HEK293 (cell line): ENCODE data around the gene BLOC1S3.

ENCODE experiments used
- CTCF ChIA-PET: fragments of 350-600 bp; formaldehyde crosslinking; extraction: SDS; loops from one replicate; lab custom pipeline; 2021; ENCODE audit warnings: antibody characterized with exemption; lab: Yijun Ruan, JAX
- POLR2A ChIA-PET: fragments of 300-600 bp; formaldehyde crosslinking; extraction: SDS; loops from one replicate; lab custom pipeline; 2020; ENCODE audit warnings: antibody characterized with exemption, inconsistent platforms; lab: Yijun Ruan, JAX
- H3K27ac ChIP-seq: fragments of 200-500 bp; sonication (Bioruptor generic); 2 replicates; pipeline ENCODE4 v1.5.1; 2014; ENCODE audit warnings: low read depth, low read length, control low read depth, inconsistent platforms; ENCODE audit errors: extremely low read depth
- H3K36me3 ChIP-seq, 2 experiments: fragments of 200-500 bp in 1 of 2; sonication (Bioruptor generic) in 1 of 2; 1 replicate in 1 of 2; 2 replicates in 1 of 2; pipeline ENCODE4 v1.5.1; 2014 to 2017; ENCODE audit warnings: inconsistent platforms in 2 of 2, low read length in 2 of 2; ENCODE audit not compliant: control insufficient read depth in 2 of 2, insufficient read depth in 1 of 2
- H3K4me1 ChIP-seq: fragments of 200-500 bp; sonication (Bioruptor generic); 2 replicates; pipeline ENCODE4 v1.5.1; 2014; ENCODE audit warnings: mild to moderate bottlenecking, low read length, inconsistent platforms; ENCODE audit not compliant: control insufficient read depth, insufficient read depth
- H3K4me3 ChIP-seq: 2 replicates; pipeline ENCODE4 v1.5.1; 2011; ENCODE audit warnings: low read depth, mild to moderate bottlenecking, control low read depth, low read length, moderate library complexity
- H3K9me3 ChIP-seq: fragments of 200-500 bp; sonication (Bioruptor generic); 2 replicates; pipeline ENCODE4 v1.5.1; 2014; ENCODE audit warnings: low read depth, low read length, inconsistent platforms; ENCODE audit not compliant: control insufficient read depth, insufficient read depth
- GLIS2 ChIP-seq: fragments of 450-650 bp; formaldehyde crosslinking; IDR thresholded peaks from 2 replicates; pipeline ENCODE4 v1.5.1; 2016; ENCODE audit warnings: missing biosample characterization, missing genetic modification characterization
- KLF10 ChIP-seq: fragments of 450-650 bp; IDR thresholded peaks from 2 replicates; pipeline ENCODE4 v1.5.1; 2018; ENCODE audit warnings: missing biosample characterization, mild to moderate bottlenecking, missing genetic modification characterization
- KLF9 ChIP-seq: fragments of 450-650 bp; formaldehyde crosslinking; IDR thresholded peaks from 2 replicates; pipeline ENCODE4 v1.5.1; 2016; ENCODE audit warnings: missing biosample characterization, missing genetic modification characterization, low read depth
- OSR2 ChIP-seq: fragments of 450-650 bp; formaldehyde crosslinking; IDR thresholded peaks from 2 replicates; pipeline ENCODE4 v1.5.1; 2016; ENCODE audit warnings: missing biosample characterization, missing genetic modification characterization
- SALL2 ChIP-seq: fragments of 450-650 bp; formaldehyde crosslinking; IDR thresholded peaks from 2 replicates; pipeline ENCODE4 v1.5.0; 2017; ENCODE audit warnings: missing biosample characterization, mild to moderate bottlenecking, missing genetic modification characterization, borderline replicate concordance
- SP3 ChIP-seq: fragments of 450-650 bp; formaldehyde crosslinking; IDR thresholded peaks from 2 replicates; pipeline ENCODE4 v1.5.1; 2016; ENCODE audit warnings: missing biosample characterization, missing genetic modification characterization
- TRIM28 ChIP-seq: IDR thresholded peaks from 2 replicates; pipeline ENCODE4 v1.6.1; 2011; ENCODE audit warnings: low read length, control low read depth, borderline replicate concordance
- ZBTB1 ChIP-seq: fragments of 450-650 bp; formaldehyde crosslinking; IDR thresholded peaks from 2 replicates; pipeline ENCODE4 v1.5.1; 2016; ENCODE audit warnings: missing biosample characterization, missing genetic modification characterization
- ZBTB20 ChIP-seq: fragments of 450-650 bp; formaldehyde crosslinking; IDR thresholded peaks from 2 replicates; pipeline ENCODE4 v1.5.1; 2016; ENCODE audit warnings: missing biosample characterization, missing genetic modification characterization
- ZBTB26 ChIP-seq: fragments of 450-650 bp; formaldehyde crosslinking; optimal IDR thresholded peaks from 2 replicates; pipeline ENCODE3; 2016; ENCODE audit warnings: missing biosample characterization, mild to moderate bottlenecking, missing genetic modification characterization
- ZBTB44 ChIP-seq: fragments of 450-650 bp; IDR thresholded peaks from 2 replicates; pipeline ENCODE4 v1.5.1; 2018; ENCODE audit warnings: missing biosample characterization, mild to moderate bottlenecking, missing genetic modification characterization
- ZBTB49 ChIP-seq: fragments of 450-650 bp; formaldehyde crosslinking; IDR thresholded peaks from 2 replicates; pipeline ENCODE4 v1.5.1; 2016; ENCODE audit warnings: missing biosample characterization, missing genetic modification characterization, low read depth
- ZFHX2 ChIP-seq: fragments of 450-650 bp; formaldehyde crosslinking; conservative IDR thresholded peaks from 2 replicates; pipeline ENCODE4 v1.5.1; 2016; ENCODE audit warnings: missing biosample characterization, missing genetic modification characterization
- ZIC2 ChIP-seq: fragments of 450-650 bp; formaldehyde crosslinking; IDR thresholded peaks from 2 replicates; pipeline ENCODE4 v1.5.1; 2016; ENCODE audit warnings: missing biosample characterization, missing genetic modification characterization
- ZNF140 ChIP-seq: fragments of 450-650 bp; formaldehyde crosslinking; IDR thresholded peaks from 2 replicates; pipeline ENCODE4 v1.5.1; 2016; ENCODE audit warnings: missing biosample characterization, missing genetic modification characterization
- ZNF155 ChIP-seq: fragments of 450-650 bp; formaldehyde crosslinking; IDR thresholded peaks from 2 replicates; pipeline ENCODE4 v1.5.1; 2016; ENCODE audit warnings: missing biosample characterization, missing genetic modification characterization
- ZNF157 ChIP-seq: fragments of 450-650 bp; formaldehyde crosslinking; IDR thresholded peaks from 2 replicates; pipeline ENCODE4 v1.5.1; 2016; ENCODE audit warnings: missing biosample characterization, missing genetic modification characterization
- ZNF211 ChIP-seq: fragments of 450-650 bp; formaldehyde crosslinking; IDR thresholded peaks from 2 replicates; pipeline ENCODE4 v1.5.1; 2016; ENCODE audit warnings: low read depth, missing biosample characterization, missing genetic modification characterization
- ZNF266 ChIP-seq: fragments of 450-650 bp; formaldehyde crosslinking; IDR thresholded peaks from 2 replicates; pipeline ENCODE4 v1.5.1; 2016; ENCODE audit warnings: missing biosample characterization, missing genetic modification characterization, low read depth
- ZNF610 ChIP-seq: fragments of 450-650 bp; formaldehyde crosslinking; IDR thresholded peaks from 2 replicates; pipeline ENCODE4 v1.5.1; 2016; ENCODE audit warnings: missing biosample characterization, missing genetic modification characterization, borderline replicate concordance
- ZNF791 ChIP-seq: fragments of 450-650 bp; formaldehyde crosslinking; IDR thresholded peaks from 2 replicates; pipeline ENCODE4 v1.5.1; 2016; ENCODE audit warnings: missing biosample characterization, missing genetic modification characterization
- ZNF830 ChIP-seq: fragments of 450-650 bp; IDR thresholded peaks from 2 replicates; pipeline ENCODE4 v1.5.0; 2018; ENCODE audit warnings: missing biosample characterization, missing genetic modification characterization, low read depth, mild to moderate bottlenecking, moderate library complexity
- TF ChIP-seq, protein P1 (sequence below): fragments of 450-650 bp; formaldehyde crosslinking; IDR thresholded peaks from 2 replicates; pipeline ENCODE4 v1.5.1; 2017; ENCODE audit warnings: missing biosample characterization, missing genetic modification characterization
- TF ChIP-seq, protein P2 (sequence below): fragments of 450-650 bp; formaldehyde crosslinking; IDR thresholded peaks from 2 replicates; pipeline ENCODE4 v1.5.1; 2016; ENCODE audit warnings: missing biosample characterization, missing genetic modification characterization
- TF ChIP-seq, protein P3 (sequence below): fragments of 450-650 bp; formaldehyde crosslinking; IDR thresholded peaks from 2 replicates; pipeline ENCODE4 v1.5.1; 2016; ENCODE audit warnings: missing biosample characterization, missing genetic modification characterization

BLOC1S3 gene

GRCh38 chr19:45153339-45154063 lies 25.1 kb upstream of the BLOC1S3 start:
- POLR2A ChIA-PET, result interaction anchor here (1.1 to 2.2 kb wide), 3 partner anchors 25 to 152 kb away, joined by 3 to 11 read pairs (median 8); partner anchors contain the start of genes BLOC1S3 and TRAPPC6A
- no peak overlapping the region for H3K27ac ChIP-seq
- no peak overlapping the region for H3K4me3 ChIP-seq
- H3K9me3 ChIP-seq, result no peaks in the 10 kb centered on the region
- H3K36me3 ChIP-seq, result no peaks in the 10 kb centered on the region
- CTCF ChIA-PET, result interaction anchor here (0.7 to 2.0 kb wide), 4 partner anchors 10 to 50 kb away, joined by 3 to 6 read pairs (median 4); partner anchors contain the start of genes BLOC1S3 and TRAPPC6A
- peaks cover 2% of the 10 kb centered on the region; the same call in 1 of the 2 replicates for H3K4me1 ChIP-seq
- TF ChIP-seq TRIM28, result no peak
- TF ChIP-seq SP3 (tag by site-specific recombination), result 0 out of 2 replicates have a peak, but pooled peaks have one; percentile 31
- TF ChIP-seq OSR2 (tag by site-specific recombination), result 0 out of 2 replicates have a peak, but pooled peaks have one; percentile 39
- no peak for TF ChIP-seq ZBTB1 (tag by site-specific recombination)
- no peak for TF ChIP-seq KLF10
- TF ChIP-seq ZBTB20 (tag by site-specific recombination), result peak; percentile 57
- TF ChIP-seq ZNF830, result no peak
- peak; percentile 82 for TF ChIP-seq ZFHX2 (tag by site-specific recombination)
- TF ChIP-seq ZNF791 (tag by site-specific recombination), result no peak
- no peak for TF ChIP-seq ZNF155 (tag by site-specific recombination)
- TF ChIP-seq ZNF610 (tag by site-specific recombination), result no peak
- TF ChIP-seq, protein P1, sequence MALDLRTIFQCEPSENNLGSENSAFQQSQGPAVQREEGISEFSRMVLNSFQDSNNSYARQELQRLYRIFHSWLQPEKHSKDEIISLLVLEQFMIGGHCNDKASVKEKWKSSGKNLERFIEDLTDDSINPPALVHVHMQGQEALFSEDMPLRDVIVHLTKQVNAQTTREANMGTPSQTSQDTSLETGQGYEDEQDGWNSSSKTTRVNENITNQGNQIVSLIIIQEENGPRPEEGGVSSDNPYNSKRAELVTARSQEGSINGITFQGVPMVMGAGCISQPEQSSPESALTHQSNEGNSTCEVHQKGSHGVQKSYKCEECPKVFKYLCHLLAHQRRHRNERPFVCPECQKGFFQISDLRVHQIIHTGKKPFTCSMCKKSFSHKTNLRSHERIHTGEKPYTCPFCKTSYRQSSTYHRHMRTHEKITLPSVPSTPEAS, result no peak
- no peak for TF ChIP-seq ZNF211 (tag by site-specific recombination)
- TF ChIP-seq ZBTB26 (tag by site-specific recombination), result peak; percentile 61
- TF ChIP-seq, protein P2, sequence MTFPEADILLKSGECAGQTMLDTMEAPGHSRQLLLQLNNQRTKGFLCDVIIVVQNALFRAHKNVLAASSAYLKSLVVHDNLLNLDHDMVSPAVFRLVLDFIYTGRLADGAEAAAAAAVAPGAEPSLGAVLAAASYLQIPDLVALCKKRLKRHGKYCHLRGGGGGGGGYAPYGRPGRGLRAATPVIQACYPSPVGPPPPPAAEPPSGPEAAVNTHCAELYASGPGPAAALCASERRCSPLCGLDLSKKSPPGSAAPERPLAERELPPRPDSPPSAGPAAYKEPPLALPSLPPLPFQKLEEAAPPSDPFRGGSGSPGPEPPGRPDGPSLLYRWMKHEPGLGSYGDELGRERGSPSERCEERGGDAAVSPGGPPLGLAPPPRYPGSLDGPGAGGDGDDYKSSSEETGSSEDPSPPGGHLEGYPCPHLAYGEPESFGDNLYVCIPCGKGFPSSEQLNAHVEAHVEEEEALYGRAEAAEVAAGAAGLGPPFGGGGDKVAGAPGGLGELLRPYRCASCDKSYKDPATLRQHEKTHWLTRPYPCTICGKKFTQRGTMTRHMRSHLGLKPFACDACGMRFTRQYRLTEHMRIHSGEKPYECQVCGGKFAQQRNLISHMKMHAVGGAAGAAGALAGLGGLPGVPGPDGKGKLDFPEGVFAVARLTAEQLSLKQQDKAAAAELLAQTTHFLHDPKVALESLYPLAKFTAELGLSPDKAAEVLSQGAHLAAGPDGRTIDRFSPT, result 0 out of 2 replicates have a peak, but pooled peaks have one; percentile 21
- no peak; the same call in 1 of the 2 replicates for TF ChIP-seq ZNF157 (tag by site-specific recombination)
- TF ChIP-seq KLF9 (tag by site-specific recombination), result 0 out of 2 replicates have a peak, but pooled peaks have one; percentile 20
- peak; percentile 86 for TF ChIP-seq ZBTB44 (tag by site-specific recombination)
- TF ChIP-seq ZIC2 (tag by site-specific recombination), result peak; percentile 94
- no peak for TF ChIP-seq ZNF266 (tag by site-specific recombination)
- 0 out of 2 replicates have a peak, but pooled peaks have one; percentile 23 for TF ChIP-seq SALL2 (tag by site-specific recombination)
- TF ChIP-seq ZNF140 (tag by site-specific recombination), result no peak
- TF ChIP-seq ZBTB49 (tag by site-specific recombination), result no peak
- TF ChIP-seq, protein P3, sequence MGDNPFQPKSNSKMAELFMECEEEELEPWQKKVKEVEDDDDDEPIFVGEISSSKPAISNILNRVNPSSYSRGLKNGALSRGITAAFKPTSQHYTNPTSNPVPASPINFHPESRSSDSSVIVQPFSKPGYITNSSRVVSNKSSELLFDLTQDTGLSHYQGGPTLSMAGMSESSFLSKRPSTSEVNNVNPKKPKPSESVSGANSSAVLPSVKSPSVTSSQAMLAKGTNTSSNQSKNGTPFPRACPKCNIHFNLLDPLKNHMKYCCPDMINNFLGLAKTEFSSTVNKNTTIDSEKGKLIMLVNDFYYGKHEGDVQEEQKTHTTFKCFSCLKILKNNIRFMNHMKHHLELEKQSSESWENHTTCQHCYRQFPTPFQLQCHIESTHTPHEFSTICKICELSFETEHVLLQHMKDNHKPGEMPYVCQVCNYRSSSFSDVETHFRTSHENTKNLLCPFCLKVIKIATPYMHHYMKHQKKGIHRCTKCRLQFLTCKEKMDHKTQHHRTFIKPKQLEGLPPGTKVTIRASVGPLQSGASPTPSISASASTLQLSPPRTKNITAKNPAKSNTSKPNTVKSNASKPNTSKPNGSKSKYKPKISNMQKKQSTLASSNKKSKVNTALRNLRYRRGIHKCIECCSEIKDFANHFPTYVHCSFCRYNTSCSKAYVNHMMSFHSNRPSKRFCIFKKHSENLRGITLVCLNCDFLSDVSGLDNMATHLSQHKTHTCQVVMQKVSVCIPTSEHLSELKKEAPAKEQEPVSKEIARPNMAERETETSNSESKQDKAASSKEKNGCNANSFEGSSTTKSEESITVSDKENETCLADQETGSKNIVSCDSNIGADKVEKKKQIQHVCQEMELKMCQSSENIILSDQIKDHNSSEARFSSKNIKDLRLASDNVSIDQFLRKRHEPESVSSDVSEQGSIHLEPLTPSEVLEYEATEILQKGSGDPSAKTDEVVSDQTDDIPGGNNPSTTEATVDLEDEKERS, result no peak
- peak; percentile 14; the same call in 1 of the 2 replicates for TF ChIP-seq GLIS2 (tag by site-specific recombination)
